Measurements from ENCODE around the gene ESRRB. TPM values are rescaled to one million over a fixed set of nuclear protein-coding genes. Genes with fewer than 3 reads are reported as not detected.

ESRRB gene
- total RNA-seq (2014; rRNA removed; shearing (Covaris generic)) = 0.03 TPM in 1 of 2 replicates, not detected in the other
- polyA plus RNA-seq (2015; cell fraction: cytosol; rRNA removed) = 0.02 TPM in 1 of 2 replicates, not detected in the other
- 0.20 and 0.68 TPM in 2 replicates for polyA plus RNA-seq (2015; cell fraction: nucleus; rRNA removed)

GRCh38 chr14:76375947-76376404 lies at the start of gene ESRRB:
Gene ESRRB, plus strand, starts transcription at chr14:76376137. Its CDS starts 265 bp downstream, at chr14:76376402.
- no peak for DNase-seq (ENCODE audit: low read depth)

GRCh38 chr14:76326918-76327689 lies 48.8 kb upstream of the ESRRB start:
- no peak for DNase-seq (ENCODE audit: low read depth)

- DNase-seq (ENCODE audit: low read depth) = no peak
These were observed 47.3 kb upstream of the ESRRB start for GRCh38 chr14:76328457-76329137.

GRCh38 chr14:76329154-76329928 lies 46.6 kb upstream of the ESRRB start:
- DNase-seq (ENCODE audit: low read depth) = no peak

- no peak for DNase-seq (ENCODE audit: low read depth)
These were observed 46.0 kb upstream of the ESRRB start for GRCh38 chr14:76329951-76330350.

- no peak for DNase-seq (ENCODE audit: low read depth)
These were observed 45.3 kb upstream of the ESRRB start for GRCh38 chr14:76330411-76331327.

DNA sequence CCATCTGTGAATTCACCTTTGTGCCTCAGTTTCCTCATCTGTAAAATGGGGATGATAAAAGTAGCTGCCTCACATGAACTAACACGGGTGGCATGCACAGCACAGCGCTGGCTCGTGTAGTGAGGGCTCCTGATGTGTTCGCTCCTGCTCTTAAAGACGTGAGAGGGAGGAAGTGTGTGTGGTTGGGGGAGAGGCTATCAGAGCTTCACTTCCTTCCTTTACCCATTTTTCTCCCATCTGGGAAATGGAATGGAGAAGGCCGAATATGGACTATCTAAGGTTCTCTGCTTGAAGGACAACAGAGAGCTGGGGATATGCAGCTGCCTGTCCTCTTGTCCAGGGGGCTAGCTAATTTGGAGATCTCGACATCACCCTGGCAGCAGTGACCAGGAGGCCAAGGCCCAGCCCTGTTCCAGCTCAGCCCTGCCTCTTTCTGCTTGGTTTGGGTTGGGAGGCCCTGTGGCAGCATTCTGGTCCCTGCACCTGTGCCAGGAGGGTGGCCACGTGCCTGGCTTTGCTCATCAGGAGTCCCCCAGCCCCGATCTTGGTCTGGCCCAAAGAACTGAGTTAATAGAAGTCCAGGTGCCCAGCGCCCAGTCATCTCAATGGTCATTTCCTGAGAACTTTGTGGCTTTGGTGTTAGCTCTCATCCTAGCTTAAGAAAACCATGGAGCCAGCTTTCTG lies 44.5 kb upstream of the ESRRB start:
- no peak for DNase-seq (ENCODE audit: low read depth)

DNA sequence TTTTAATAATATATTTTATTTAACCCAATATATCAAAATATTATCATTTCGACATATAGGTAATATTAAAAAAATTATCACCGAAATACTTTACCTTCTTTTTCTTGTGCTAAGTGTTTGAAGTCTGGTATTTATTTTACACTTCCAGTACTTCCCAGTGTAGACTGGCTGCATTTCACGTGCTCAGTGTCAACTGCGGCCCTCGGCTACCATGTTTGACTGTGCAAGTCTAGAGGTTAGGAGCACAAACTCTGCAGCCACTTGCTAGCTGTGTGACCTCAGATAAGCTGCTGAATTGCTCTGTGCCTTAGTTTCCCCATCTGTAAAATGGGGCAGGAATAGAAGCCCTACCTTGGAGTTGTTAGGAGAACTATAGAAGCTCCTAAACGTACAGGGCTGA lies 42.3 kb upstream of the ESRRB start:
- DNase-seq (ENCODE audit: low read depth) = no peak

- DNase-seq (ENCODE audit: low read depth) = no peak
These were observed 41.6 kb upstream of the ESRRB start for GRCh38 chr14:76334316-76334715.

DNA sequence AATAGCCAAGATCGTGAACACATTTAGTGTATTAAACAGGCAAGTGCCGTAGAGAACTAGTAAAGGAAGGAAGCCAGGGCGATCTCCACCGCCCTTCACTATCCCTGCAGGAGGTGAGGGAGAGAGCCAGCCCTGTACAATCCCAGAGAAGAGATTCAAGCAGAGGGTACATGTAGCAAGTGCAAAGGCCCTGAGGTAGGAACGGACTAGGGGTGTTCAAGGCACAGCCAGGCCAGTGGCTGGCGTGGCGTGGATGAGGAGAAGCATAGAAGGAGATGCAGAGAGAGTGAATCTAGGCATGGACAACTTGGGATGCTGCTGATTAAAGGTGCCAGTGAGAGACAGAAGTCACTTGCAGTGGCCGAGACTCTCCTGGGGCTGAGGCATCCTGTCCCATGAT lies 39.1 kb upstream of the ESRRB start:
- DNase-seq (ENCODE audit: low read depth) = no peak

DNA sequence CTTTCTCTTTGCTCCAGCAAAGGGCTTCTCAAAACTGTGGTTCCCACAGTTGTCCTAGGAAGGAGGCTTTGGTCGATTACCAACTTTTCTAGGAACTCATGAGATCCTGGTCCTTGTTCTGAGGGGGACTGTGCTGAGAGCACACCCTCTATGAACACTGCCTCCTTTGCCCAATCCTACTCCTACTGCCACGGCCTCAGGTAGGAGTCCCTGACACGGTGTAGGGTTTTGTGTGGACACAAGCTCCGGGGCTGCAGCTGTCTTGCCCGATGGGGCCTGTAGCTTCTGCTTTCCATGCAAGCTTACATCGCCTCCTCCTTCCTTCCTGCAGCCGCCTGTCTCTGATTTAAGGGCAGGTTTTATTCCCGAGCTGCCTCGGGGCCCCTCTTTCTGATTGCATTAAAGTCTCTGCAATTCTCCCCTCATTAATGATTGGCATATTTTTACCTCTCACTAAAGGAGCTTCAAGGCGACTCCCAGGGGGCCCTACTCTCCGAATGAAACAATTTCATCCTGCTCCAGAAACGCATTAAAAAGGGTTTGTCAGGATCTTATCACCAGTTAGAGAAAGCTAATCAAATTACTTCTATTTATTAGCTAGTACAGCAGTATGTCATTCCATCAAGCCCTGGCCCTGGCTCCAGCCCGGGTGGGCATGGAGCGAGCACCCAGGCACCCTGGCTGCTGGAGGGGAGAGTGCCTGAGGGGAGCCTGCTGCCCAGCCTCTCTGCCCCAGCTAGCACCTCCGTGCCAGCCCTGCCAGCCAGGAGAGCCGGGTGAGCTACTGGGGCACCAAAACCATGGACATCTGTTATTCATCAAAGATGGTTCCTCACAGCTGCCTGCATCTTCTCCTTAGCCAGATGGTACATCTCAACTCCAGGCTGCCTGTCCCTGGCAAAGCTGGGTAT lies 38.0 kb upstream of the ESRRB start:
- peak; percentile 40 for DNase-seq (ENCODE audit: low read depth)

- no peak for DNase-seq (ENCODE audit: low read depth)
These were observed 36.0 kb upstream of the ESRRB start for GRCh38 chr14:76339728-76340615.

DNA sequence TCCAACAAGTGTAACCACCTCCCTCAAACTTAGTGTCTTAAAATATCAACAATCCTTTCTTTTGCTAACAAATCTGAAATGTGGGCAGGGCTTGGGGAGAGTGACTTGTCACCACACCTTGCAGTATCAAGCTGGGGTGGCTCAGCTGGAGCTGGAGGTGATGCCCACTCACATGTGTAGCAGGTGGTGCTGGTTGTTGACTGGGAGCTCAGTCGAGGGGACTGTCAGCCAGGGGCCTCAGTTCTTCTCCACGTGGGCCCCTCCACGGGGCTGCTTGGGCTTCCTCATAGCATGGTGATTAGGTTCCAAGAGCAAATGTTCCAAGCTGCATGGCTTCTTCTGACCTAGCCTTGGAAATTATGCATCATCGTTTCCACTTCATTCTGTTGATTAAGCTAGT lies 32.6 kb upstream of the ESRRB start:
- no peak for DNase-seq (ENCODE audit: low read depth)

GRCh38 chr14:76346391-76347160 lies 29.4 kb upstream of the ESRRB start:
- DNase-seq (ENCODE audit: low read depth) = no peak

- peak; percentile 96 for DNase-seq (ENCODE audit: low read depth)
These were observed 27.0 kb upstream of the ESRRB start for GRCh38 chr14:76348898-76349297.

GRCh38 chr14:76349993-76350392 lies 25.9 kb upstream of the ESRRB start:
- DNase-seq (ENCODE audit: low read depth) = no peak

GRCh38 chr14:76350671-76351070 lies 25.3 kb upstream of the ESRRB start:
- no peak for DNase-seq (ENCODE audit: low read depth)
